Common myeloid progenitor, CD34-positive (primary cell): ENCODE measurements around the gene GRIP1.

Experiments
- CTCF ChIA-PET: fragments of 350-600 bp; sonication (Branson Sonifier 250); formaldehyde crosslinking; loops from one replicate; lab custom pipeline; 2021; ENCODE audit warnings: antibody characterized with exemption; lab: Charles Lee
- POLR2A ChIA-PET: fragments of 350-600 bp; sonication (Branson Sonifier 250); formaldehyde crosslinking; loops from one replicate; lab custom pipeline; 2021; ENCODE audit warnings: antibody characterized with exemption; lab: Charles Lee
- DNase-seq, 3 donors: peaks; one replicate each; pipeline versions ENCODE4 v3.0.0 to v3.0.0-alpha.2; 2013
- H3K27ac ChIP-seq, 2 experiments: 1 replicate in 1 of 2; 2 replicates in 1 of 2; pipeline ENCODE4 v1.7.0; 2013; ENCODE audit warnings: inconsistent platforms in 2 of 2, low read length in 2 of 2, mild to moderate bottlenecking in 2 of 2, low read depth in 1 of 2, moderate library complexity in 1 of 2; ENCODE audit not compliant: severe bottlenecking in 2 of 2, insufficient read depth in 1 of 2, poor library complexity in 1 of 2
- H3K27me3 ChIP-seq, 5 experiments: replicated peaks in 2 of 5; 1 replicate in 3 of 5; 2 replicates in 2 of 5; pipeline versions ENCODE4 v1.6.1 to v1.7.0; 2013; ENCODE audit warnings: low read length in 4 of 5, mild to moderate bottlenecking in 2 of 5, moderate library complexity in 2 of 5, inconsistent platforms in 1 of 5; ENCODE audit not compliant: insufficient read depth in 5 of 5, control insufficient read depth in 4 of 5
- H3K36me3 ChIP-seq, 4 experiments: 1 replicate in 2 of 4; 2 replicates in 2 of 4; pipeline versions ENCODE4 v1.6.1 to v1.7.0; 2013; ENCODE audit warnings: low read length in 3 of 4, control low read depth in 1 of 4, mild to moderate bottlenecking in 1 of 4; ENCODE audit not compliant: control insufficient read depth in 4 of 4, insufficient read depth in 4 of 4
- H3K4me1 ChIP-seq, 4 experiments: 1 replicate in 3 of 4; 2 replicates in 1 of 4; pipeline versions ENCODE4 v1.6.1 to v1.7.1; 2013; ENCODE audit warnings: low read length in 3 of 4, mild to moderate bottlenecking in 3 of 4, control low read depth in 1 of 4, inconsistent platforms in 1 of 4, moderate library complexity in 1 of 4; ENCODE audit not compliant: control insufficient read depth in 4 of 4, insufficient read depth in 4 of 4; ENCODE audit errors: control extremely low read depth in 1 of 4
- H3K4me3 ChIP-seq, 7 experiments: 1 replicate in 4 of 7; 2 replicates in 3 of 7; pipeline versions ENCODE4 v1.5.1 to v1.7.0; 2013; ENCODE audit warnings: mild to moderate bottlenecking in 7 of 7, low read length in 6 of 7, moderate library complexity in 6 of 7, inconsistent platforms in 2 of 7, low read depth in 2 of 7, control low read depth in 1 of 7; ENCODE audit not compliant: insufficient read depth in 4 of 7, control insufficient read depth in 1 of 7; ENCODE audit errors: extremely low read depth in 1 of 7
- H3K9me3 ChIP-seq, 5 experiments: 1 replicate in 4 of 5; 2 replicates in 1 of 5; pipeline versions ENCODE4 v1.6.1 to v1.7.1; 2013; ENCODE audit warnings: low read length in 4 of 5, mild to moderate bottlenecking in 2 of 5, inconsistent platforms in 1 of 5, low read depth in 1 of 5, moderate library complexity in 1 of 5; ENCODE audit not compliant: control insufficient read depth in 4 of 5, insufficient read depth in 2 of 5; ENCODE audit errors: control extremely low read depth in 1 of 5
- WGBS: methylation state at CpG from one replicate; pipeline ENCODE4 v1.1.5; 2013; ENCODE audit not compliant: insufficient coverage; 5-methylcytosine and 5-hydroxymethylcytosine counted together

The GRIP1 gene

DNA sequence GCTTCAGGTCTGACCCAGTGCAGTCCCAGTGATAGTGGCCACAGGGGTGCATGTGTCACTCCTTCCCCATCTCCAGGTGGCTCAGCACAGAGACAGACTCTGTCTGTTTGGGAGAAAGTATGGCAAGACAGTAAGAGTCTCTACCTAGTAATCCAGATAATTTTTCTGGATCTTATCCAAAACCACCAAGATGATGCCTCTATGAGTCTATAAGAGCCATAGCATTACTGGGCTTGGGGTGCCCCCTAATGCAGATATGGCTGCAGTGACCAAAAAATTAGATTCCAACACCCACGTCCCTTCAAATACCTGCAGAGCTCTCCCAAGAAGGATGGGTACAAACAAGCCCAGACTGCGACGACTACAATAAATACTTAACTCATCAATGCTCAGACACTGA is 123.8 kb downstream of the GRIP1 start:
- Histone ChIP-seq H3K27me3 (no peaks in the 10 kb centered on the region), H3K4me3 (no peak overlapping the region), H3K4me1 (no peaks in the 10 kb centered on the region), H3K36me3 (no peaks in the 10 kb centered on the region), H3K9me3 (peaks cover 0 to 6% (median 4%) of the 10 kb centered on the region in 5 experiments), H3K27ac (no peak overlapping the region)
- no peak for DNase-seq
- ChIA-PET POLR2A (no interaction called here), CTCF (no interaction called here)
- 94% methylated on average over 3 of the region's 3 CpGs for whole genome bisulfite sequencing

DNA sequence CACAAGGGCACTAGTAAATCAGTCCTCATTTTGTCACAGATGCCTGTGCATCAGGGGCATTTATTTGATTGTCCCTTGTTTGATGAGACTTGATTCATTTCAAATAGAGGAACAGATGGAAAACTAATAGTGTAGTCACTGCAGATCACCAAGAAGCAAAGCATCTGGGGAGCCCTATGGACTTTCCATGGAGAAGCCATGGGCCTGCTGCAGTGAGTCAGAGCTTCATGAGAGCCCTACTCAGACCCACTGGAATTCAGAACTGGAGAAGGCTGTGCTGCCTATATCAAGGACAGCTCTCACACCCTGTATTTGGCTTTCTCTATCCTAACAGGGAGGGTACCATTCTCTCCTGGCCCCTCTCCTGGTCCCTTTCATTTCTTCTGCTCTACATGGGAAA is 126.2 kb downstream of the GRIP1 start:
- Histone ChIP-seq H3K9me3 (peaks cover 0 to 6% (median 4%) of the 10 kb centered on the region in 5 experiments), H3K4me3 (no peak overlapping the region), H3K27ac (no peak overlapping the region), H3K4me1 (no peaks in the 10 kb centered on the region), H3K27me3 (no peaks in the 10 kb centered on the region), H3K36me3 (no peaks in the 10 kb centered on the region)
- CTCF ChIA-PET = no interaction called here
- no peak for DNase-seq
- POLR2A ChIA-PET = no interaction called here

DNA sequence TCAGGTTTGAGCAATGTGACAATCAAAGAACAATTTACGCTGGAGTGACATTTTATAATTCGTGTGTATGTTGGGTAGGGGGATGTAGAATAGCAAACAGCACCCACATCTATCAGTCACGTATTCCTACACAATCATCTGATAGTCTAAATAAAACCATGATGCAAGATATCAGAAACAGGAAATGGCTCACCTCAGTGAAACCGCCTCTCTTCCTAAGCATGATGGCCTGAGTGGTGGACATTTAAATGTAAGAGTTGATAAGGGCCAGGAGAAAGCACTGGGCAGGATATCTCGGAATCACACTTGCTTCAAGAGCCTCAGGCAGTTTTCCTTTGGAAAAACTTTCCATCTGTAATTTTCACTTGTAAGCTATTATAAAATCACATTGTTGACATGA is 128.2 kb downstream of the GRIP1 start:
- Histone ChIP-seq H3K36me3 (no peaks in the 10 kb centered on the region), H3K27me3 (no peaks in the 10 kb centered on the region), H3K4me3 (no peak overlapping the region), H3K27ac (no peak overlapping the region), H3K9me3 (peaks cover 0 to 6% (median 4%) of the 10 kb centered on the region in 5 experiments), H3K4me1 (no peaks in the 10 kb centered on the region)
- CTCF ChIA-PET = no interaction called here
- WGBS = no CpG with 5 or more reads among the region's 5 CpGs
- DNase-seq = no peak
- POLR2A ChIA-PET = no interaction called here

DNA sequence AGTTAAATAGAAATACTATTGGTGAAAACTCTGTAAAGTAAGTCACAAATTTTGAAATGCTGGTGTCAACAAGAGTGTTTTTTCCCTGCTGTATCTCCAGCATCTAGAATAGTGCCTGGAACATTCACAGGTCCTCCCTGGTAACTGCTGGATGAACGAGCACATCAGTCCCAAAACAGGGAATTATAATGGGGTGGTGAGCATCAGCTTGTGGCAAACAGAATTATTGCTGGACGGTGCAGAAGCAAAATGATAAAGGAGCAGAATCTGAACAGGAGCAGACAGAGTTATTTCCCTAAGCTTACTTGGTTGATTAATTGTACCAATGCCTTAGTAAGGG is 129.9 kb downstream of the GRIP1 start:
- ChIA-PET POLR2A (no interaction called here), CTCF (no interaction called here)
- Histone ChIP-seq H3K36me3 (no peaks in the 10 kb centered on the region), H3K4me1 (no peaks in the 10 kb centered on the region), H3K9me3 (no peaks in the 10 kb centered on the region), H3K27ac (no peak overlapping the region), H3K4me3 (no peak overlapping the region), H3K27me3 (no peaks in the 10 kb centered on the region)
- no peak for DNase-seq
- WGBS = 100% methylated on average over 1 of the region's 2 CpGs

DNA sequence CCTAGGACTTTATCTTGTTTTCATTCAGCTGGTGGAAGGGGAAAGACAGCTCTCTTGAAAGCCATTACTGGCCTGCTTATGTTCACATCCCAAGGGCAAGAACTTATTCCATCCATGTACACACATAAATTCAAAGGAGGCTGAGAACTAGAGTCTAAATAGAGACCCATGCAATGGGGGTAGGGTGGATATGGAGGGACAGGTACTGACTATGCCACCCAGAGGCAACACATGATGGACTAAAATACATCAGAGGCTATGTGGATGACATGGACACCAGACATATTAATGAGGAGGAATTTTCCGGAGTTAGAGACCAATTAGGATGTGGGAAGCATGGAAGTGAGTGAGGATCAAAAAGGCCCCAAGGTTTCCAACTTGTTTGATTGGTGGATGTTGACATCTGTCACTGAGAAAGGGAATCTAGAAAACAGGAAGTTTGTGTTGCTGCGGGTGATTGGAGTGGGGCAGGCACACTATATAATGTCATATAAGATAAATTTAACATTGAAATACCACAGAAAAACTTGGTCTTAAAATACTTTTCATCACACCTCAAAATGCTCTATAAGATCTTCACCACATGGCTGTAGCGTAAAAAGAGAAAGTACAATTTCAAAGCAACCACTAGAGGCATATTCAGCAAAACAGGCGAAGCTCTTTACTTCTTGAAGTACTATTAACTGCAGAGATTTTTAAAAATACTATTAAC is 130.4 kb downstream of the GRIP1 start:
- Histone ChIP-seq H3K36me3 (no peaks in the 10 kb centered on the region), H3K4me1 (no peaks in the 10 kb centered on the region), H3K27me3 (no peaks in the 10 kb centered on the region), H3K27ac (no peak overlapping the region), H3K4me3 (no peak overlapping the region), H3K9me3 (no peaks in the 10 kb centered on the region)
- CTCF ChIA-PET = no interaction called here
- peak in 2 of 3 donors; percentile 11 to 29 for DNase-seq
- POLR2A ChIA-PET = no interaction called here
- 100% methylated on average over 1 of the region's 4 CpGs for WGBS

DNA sequence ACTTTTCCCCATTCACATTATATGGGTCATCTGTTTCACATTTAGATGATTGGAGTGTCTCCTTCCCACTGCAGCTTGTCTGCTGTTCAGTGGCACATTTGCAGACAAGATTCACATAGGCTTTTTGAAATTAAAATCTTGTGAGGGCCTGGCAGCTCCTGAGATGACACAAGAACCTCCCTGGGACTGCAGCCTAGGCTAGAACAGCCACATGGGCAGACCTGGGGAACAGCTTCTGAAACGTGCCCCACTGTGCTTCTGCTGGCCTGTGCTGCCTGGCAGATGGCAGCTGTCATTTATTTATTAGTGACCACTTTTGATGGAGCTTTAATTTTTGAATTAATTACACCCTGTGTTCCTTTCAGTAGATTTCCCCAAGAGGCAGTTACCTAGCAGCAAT is 137.4 kb downstream of the GRIP1 start:
- WGBS = 100% methylated on average over 1 of the region's 1 CpG
- Histone ChIP-seq H3K9me3 (no peaks in the 10 kb centered on the region), H3K27ac (no peak overlapping the region), H3K27me3 (no peaks in the 10 kb centered on the region), H3K4me3 (no peak overlapping the region), H3K36me3 (no peaks in the 10 kb centered on the region), H3K4me1 (no peaks in the 10 kb centered on the region)
- no peak for DNase-seq
- ChIA-PET POLR2A (no interaction called here), CTCF (no interaction called here)

DNA sequence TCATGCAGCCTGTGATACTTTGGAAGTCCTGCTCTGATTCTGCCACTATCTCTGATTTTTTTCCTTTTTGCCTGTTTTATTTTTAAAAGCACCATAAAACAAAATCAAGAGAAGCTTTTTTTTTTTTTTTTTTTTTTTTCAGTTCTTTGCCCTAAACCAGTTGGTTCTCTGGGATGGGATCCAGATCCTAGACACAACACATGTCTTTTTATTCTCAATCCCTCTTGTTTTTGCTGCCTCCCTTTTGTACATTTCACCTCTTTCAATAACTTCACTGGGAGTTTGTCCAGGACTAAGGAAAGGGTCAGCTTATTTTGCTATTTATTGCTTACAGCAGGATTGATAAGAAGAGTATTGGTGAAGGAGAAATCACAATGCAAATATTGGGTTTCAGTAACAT is 139.4 kb downstream of the GRIP1 start:
- Histone ChIP-seq H3K4me1 (no peaks in the 10 kb centered on the region), H3K9me3 (no peaks in the 10 kb centered on the region), H3K27ac (no peak overlapping the region), H3K27me3 (no peaks in the 10 kb centered on the region), H3K4me3 (no peak overlapping the region), H3K36me3 (no peaks in the 10 kb centered on the region)
- no peak for DNase-seq
- ChIA-PET CTCF (interaction anchor here (0.5 kb wide), 1 partner anchor 201 kb away, joined by 3 read pairs; no protein-coding TSS in a partner anchor), POLR2A (no interaction called here)
